GM19099 (cell line): ENCODE results near the gene CEP192.

Source experiments
- POLR2A ChIP-seq: IDR thresholded peaks from 3 replicates; pipeline ENCODE4 v1.6.1; 2011; ENCODE audit warnings: low read depth; ENCODE audit not compliant: insufficient read length; ENCODE audit errors: extremely low read depth

CEP192 gene

DNA sequence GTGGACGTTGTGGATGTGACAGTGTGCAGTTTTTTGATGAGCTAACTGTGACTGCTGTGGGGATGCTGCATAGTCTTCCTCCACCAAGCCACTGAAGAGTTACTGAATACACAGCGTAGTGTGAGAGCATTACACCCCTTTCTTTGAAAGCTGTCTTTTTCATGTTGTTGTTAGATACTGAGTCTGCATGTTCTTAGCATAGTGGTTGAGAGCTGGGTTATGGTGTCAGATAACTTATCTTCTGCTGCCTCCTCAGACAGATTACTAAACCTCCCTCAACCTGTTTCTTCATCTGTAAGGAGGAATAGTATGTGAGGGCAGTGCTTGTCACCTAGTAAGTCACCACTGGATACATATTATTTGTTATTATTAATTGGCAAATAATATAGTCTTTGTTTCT lies 63.2 kb downstream of the CEP192 start:
- no peak for TF ChIP-seq POLR2A

GRCh38 chr18:13061630-13062189 lies 70.5 kb downstream of the CEP192 start:
- TF ChIP-seq POLR2A, result no peak

- no peak for TF ChIP-seq POLR2A
Measured at GRCh38 chr18:13067124-13067523, 76.0 kb downstream of the CEP192 start.

DNA sequence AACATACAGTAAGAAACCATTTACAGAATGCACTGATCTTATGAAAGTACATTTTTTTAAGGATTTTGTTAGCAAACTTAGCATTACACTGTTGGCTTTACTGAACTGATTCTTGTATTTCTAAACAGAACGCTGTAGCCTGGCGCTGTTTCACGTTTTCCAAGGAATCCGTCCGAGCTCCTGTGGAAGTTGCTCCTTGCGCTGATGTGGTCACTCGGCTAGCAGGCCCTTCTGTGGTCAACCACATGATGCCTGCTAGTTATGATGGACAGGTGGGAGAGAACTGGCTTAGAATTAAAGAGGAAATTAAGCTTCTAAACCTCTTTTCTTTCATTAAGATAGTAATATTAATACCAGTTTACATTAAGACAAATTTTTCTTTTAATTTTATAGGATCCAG lies 76.8 kb downstream of the CEP192 start:
- TF ChIP-seq POLR2A, result no peak

DNA sequence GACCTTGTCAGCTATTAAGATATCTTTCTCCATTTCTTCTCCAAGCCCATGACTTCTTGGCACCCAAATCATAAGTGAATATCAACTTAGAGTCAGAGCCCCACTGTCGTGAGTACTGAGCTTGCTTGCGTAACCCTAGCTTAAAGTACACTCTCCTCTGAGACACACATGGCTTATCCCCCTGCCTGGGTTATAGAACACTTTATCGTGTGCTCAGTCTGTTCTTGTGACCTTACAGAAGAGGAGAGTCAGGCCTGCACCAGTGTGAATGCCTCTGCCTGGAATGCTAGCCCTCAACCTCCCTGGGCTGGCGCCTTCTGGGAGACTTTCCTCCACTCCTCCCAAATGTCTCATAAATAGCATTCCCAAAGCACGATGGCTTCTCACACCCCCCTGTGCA lies 79.3 kb downstream of the CEP192 start:
- TF ChIP-seq POLR2A, result no peak

DNA sequence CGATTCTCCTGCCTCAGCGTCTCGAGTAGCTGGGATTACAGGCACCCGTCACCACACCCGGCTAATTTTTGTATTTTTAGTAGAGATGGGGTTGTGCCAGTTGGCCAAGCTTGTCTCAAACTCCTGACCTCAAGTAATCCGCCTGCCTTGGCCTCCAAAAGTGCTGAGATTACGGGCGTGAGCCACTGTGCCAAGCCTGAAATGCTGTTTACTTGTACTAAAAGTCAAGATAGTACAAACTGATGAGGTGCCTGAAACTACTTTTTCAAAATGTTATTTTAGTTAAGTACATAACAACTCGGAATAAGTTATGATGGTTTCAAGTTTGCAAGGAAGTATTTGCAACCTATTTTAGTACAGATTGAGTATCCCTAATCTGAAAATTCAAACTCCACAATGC lies 85.7 kb downstream of the CEP192 start:
- TF ChIP-seq POLR2A, result no peak

DNA sequence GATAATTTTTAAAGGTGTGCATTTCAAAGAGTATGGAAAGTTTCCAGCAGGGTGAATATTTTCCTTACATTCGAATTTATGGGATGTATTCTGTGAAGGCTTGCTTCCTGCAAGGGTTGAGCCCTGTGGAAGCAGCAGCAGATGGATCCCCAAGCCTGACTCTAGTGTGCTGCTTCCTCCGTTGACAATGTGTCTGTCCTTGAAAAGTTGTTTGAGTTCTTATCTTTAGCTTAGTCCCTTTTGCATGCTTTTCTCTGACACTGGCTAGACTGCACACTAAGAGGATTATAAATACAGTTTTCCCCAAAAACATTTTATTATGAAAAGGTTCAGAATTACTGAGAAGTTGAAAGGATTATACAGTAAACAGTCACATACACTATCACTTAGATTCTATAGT lies 86.3 kb downstream of the CEP192 start:
- TF ChIP-seq POLR2A, result no peak

DNA sequence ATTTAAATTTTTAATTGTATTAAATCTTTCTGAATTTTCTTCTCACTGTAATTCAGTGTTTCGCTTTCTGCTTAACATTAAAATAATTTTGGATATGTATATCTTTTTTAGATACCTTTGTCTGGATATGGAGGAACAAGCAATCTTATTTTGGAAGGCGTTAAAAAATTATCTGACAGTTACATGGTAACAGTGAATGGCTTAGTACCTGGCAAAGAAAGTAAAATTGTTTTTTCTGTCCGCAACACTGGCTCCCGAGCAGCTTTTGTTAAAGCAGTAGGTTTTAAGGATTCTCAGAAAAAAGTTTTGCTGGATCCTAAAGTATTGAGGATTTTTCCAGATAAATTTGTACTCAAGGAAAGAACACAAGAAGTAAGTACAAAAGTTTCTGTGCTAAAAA lies 95.7 kb downstream of the CEP192 start:
- TF ChIP-seq POLR2A, result no peak

GRCh38 chr18:13095466-13095865 lies 104.3 kb downstream of the CEP192 start:
- TF ChIP-seq POLR2A, result no peak

DNA sequence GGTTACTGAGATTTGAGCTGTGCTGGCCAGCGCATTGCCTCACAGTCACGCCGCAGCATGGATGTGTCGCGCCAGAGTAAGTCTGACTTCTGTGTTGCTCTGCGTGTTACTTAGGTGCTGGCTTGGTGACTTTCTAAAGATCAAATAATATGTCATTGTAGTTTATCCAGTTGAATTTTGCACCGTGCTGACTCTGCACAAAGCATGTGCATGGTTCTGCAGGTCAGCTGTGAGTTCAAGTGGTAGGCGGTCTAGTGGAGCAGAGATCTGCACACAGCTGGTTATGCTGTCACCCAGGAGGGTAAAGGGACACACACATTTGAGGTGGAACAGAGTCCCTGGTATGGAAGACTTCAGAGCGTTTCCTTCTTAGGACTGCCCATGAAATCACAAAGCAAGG lies 105.1 kb downstream of the CEP192 start:
- no peak for TF ChIP-seq POLR2A

DNA sequence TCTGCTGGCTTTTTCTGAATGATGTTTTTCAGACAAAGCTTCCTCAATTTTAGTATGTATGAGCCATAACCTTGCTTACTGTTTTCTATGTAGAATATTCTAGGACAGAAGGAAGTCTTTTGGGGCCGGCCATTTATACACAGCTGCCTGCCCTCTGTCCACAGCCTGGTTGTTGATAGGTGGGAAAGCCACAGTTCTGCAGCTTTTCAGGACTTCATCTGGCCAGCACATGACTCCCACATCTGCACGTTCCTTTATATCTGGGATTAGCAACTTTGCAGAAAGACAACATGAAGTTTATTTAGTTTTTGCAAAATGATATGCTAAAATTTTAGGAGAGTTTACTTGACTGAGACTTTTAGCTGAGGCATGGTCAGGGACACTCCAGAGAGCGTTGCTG lies 105.6 kb downstream of the CEP192 start:
- no peak for TF ChIP-seq POLR2A

DNA sequence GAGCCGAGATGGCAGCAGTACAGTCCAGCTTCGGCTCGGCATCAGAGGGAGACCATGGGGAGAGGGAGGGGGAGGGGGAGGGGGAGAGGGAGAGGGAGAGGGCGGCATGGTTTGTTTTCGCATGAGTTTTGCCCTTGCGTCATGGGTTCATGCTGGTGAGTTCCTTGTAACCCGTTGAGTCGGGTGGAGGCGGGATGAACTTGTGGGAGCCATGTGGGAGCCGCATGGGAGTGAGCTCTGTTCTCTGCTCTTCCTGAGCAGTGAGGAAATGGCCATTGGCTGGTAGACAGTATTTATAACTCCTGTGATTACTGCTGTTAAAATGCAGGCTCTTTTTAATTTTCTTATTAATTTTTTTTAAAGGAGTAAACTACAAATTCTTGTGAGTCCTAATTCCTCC lies 108.0 kb downstream of the CEP192 start:
- no peak for TF ChIP-seq POLR2A

GRCh38 chr18:13100942-13101658 lies 109.9 kb downstream of the CEP192 start:
- TF ChIP-seq POLR2A, result no peak

GRCh38 chr18:13101659-13102197 lies 110.6 kb downstream of the CEP192 start:
- TF ChIP-seq POLR2A, result no peak

DNA sequence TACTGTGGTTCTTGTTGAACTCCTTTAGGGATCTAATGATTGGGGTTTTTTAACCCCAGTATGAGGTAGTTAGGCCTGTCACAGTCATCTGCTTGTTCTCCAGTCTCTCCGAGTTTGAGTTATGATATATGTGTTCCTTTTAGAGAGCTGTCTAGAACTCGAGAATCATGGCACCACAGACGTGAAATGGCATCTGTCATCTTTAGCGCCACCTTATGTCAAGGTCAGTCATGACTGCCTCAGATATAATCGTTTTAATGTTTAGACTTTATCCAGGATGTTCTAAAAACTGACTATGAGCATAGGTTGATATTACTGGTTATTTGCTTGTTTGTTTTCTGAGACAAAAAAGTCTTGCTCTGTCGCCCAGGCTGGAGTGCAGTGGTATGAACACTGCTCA lies 112.2 kb downstream of the CEP192 start:
- TF ChIP-seq POLR2A, result no peak

DNA sequence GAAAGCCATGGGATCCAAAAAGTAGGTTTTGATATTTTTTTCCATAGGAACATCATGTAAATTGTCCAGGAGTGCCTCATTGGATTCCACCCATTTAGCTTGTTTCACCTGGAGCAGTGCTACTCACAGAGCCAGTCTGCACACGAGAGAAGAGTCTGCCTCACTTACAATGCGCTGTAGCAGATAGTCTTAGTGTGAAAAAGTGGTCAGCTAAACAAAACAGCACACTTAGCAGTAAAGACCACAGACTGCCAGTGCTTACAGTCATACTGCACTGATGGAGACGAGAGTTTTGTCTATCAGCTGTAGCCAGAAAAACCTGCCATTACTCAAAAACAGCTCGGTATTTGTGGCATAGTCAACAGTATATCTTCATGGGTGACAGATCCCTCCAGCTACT lies 113.9 kb downstream of the CEP192 start:
- TF ChIP-seq POLR2A, result no peak
